GM18870 (cell line): Measurements from ENCODE around the gene PDHX.

Experiments used
- ATAC-seq: cut with Tn5 transposase; IDR thresholded peaks from one replicate; pipeline ENCODE4 v1.9.1; 2021; ENCODE audit warnings: moderate library complexity; ENCODE audit not compliant: unreplicated experiment

Gene PDHX

GRCh38 chr11:34948696-34949095 is 32.3 kb downstream of the PDHX start:
- no peak for ATAC-seq

- ATAC-seq, result no peak
These were observed 37.5 kb downstream of the PDHX start for GRCh38 chr11:34953955-34954354.

GRCh38 chr11:34957206-34957605 is 40.8 kb downstream of the PDHX start:
- no peak for ATAC-seq

GRCh38 chr11:34957606-34958005 is 41.2 kb downstream of the PDHX start:
- ATAC-seq, result no peak

- ATAC-seq, result no peak
These were observed 43.4 kb downstream of the PDHX start for GRCh38 chr11:34959770-34960169.

- no peak for ATAC-seq
These were observed 43.9 kb downstream of the PDHX start for GRCh38 chr11:34960277-34960676.

GRCh38 chr11:34962034-34962433 is 45.6 kb downstream of the PDHX start:
- no peak for ATAC-seq

GRCh38 chr11:34963351-34963750 is 46.9 kb downstream of the PDHX start:
- ATAC-seq, result no peak

GRCh38 chr11:34964610-34965331 is 48.4 kb downstream of the PDHX start:
- no peak for ATAC-seq

- ATAC-seq, result no peak
These were observed 52.4 kb downstream of the PDHX start for GRCh38 chr11:34968862-34969261.

- no peak for ATAC-seq
These were observed 53.6 kb downstream of the PDHX start for GRCh38 chr11:34970033-34970432.

GRCh38 chr11:34970480-34970879 is 54.1 kb downstream of the PDHX start:
- no peak for ATAC-seq

GRCh38 chr11:34971928-34972327 is 55.5 kb downstream of the PDHX start:
- no peak for ATAC-seq

GRCh38 chr11:34972366-34972765 is 55.9 kb downstream of the PDHX start:
- ATAC-seq, result no peak

- ATAC-seq, result no peak
These were observed 56.5 kb downstream of the PDHX start for GRCh38 chr11:34972892-34973291.

- ATAC-seq, result no peak
These were observed 59.1 kb downstream of the PDHX start for GRCh38 chr11:34975482-34975881.

GRCh38 chr11:34976496-34977088 is 60.2 kb downstream of the PDHX start:
- ATAC-seq, result no peak

GRCh38 chr11:34977089-34977912 is 60.9 kb downstream of the PDHX start:
- no peak for ATAC-seq

GRCh38 chr11:34978236-34979191 is 62.1 kb downstream of the PDHX start:
- no peak for ATAC-seq

GRCh38 chr11:34984514-34984913 is 68.1 kb downstream of the PDHX start:
- no peak for ATAC-seq
